OCI-LY7 (cell line): ENCODE data around the gene SOX5. TPM values are rescaled to one million over a fixed set of nuclear protein-coding genes. Genes with fewer than 3 reads are reported as not detected.

Source experiments
- BruUV-seq: library from RNA; stranded (reverse); fragments of 400-500 nt; replicated peaks from 2 replicates; lab custom pipeline; 2021; lab: Mats Ljungman, UMichigan
- CTCF ChIA-PET: fragments of 300-600 bp; sonication (Branson Sonifier 250); formaldehyde crosslinking; loops from one replicate; lab custom pipeline; 2022; ENCODE audit warnings: antibody characterized with exemption; ENCODE audit not compliant: unreplicated experiment; lab: Charles Lee
- POLR2A ChIA-PET: fragments of 300-600 bp; sonication (Branson Sonifier 250); formaldehyde crosslinking; loops from one replicate; lab custom pipeline; 2022; ENCODE audit warnings: antibody characterized with exemption; lab: Charles Lee
- DNase-seq: peaks from one replicate; pipeline ENCODE4 v3.0.0-alpha.2; 2015; ENCODE audit warnings: low spot score
- H2AFZ ChIP-seq: fragments of 200-600 bp; sonication (generic), shearing (Covaris generic); 2 replicates; pipeline ENCODE4 v1.6.1; 2014; ENCODE audit warnings: mild to moderate bottlenecking, antibody characterized with exemption, low read length, moderate library complexity
- H3K27ac ChIP-seq: fragments of 200-600 bp; sonication (generic); 2 replicates; pipeline ENCODE4 v1.5.1; 2014; ENCODE audit warnings: mixed run types, low read depth, mild to moderate bottlenecking, moderate library complexity, low read length, inconsistent platforms; ENCODE audit not compliant: poor library complexity, severe bottlenecking
- H3K36me3 ChIP-seq: fragments of 200-600 bp; sonication (generic); 2 replicates; pipeline ENCODE4 v1.6.1; 2014; ENCODE audit warnings: mild to moderate bottlenecking, antibody characterized with exemption, low read length, moderate library complexity, mixed read lengths; ENCODE audit not compliant: insufficient read depth
- H3K4me1 ChIP-seq: fragments of 200-600 bp; sonication (generic); 2 replicates; pipeline ENCODE4 v1.5.1; 2014; ENCODE audit warnings: mild to moderate bottlenecking, low read length; ENCODE audit not compliant: insufficient read depth, poor library complexity, severe bottlenecking
- H3K4me2 ChIP-seq: fragments of 200-600 bp; sonication (generic); 2 replicates; pipeline ENCODE4 v1.6.1; 2014; ENCODE audit warnings: mild to moderate bottlenecking, low read length
- H3K4me3 ChIP-seq: fragments of 200-600 bp; sonication (generic); 2 replicates; pipeline ENCODE4 v1.5.1; 2014; ENCODE audit warnings: mild to moderate bottlenecking, low read depth, low read length; ENCODE audit not compliant: poor library complexity, severe bottlenecking
- H3K79me2 ChIP-seq: fragments of 200-600 bp; sonication (generic); 2 replicates; pipeline ENCODE4 v1.6.1; 2016; ENCODE audit warnings: low read depth, mild to moderate bottlenecking, low read length, moderate library complexity, mixed read lengths; ENCODE audit not compliant: insufficient read depth
- H3K9me2 ChIP-seq: fragments of 200-600 bp; sonication (generic); 2 replicates; pipeline ENCODE4 v1.6.1; 2016; ENCODE audit warnings: mild to moderate bottlenecking, low read length, mixed read lengths; ENCODE audit not compliant: insufficient read depth
- H3K9me3 ChIP-seq: fragments of 200-600 bp; sonication (generic); 2 replicates; pipeline ENCODE4 v1.6.1; 2014; ENCODE audit warnings: mild to moderate bottlenecking, mixed run types, low read length, mixed read lengths
- H4K20me1 ChIP-seq: fragments of 200-600 bp; sonication (generic); 2 replicates; pipeline ENCODE4 v1.6.1; 2014; ENCODE audit warnings: mild to moderate bottlenecking, antibody characterized with exemption, low read length, moderate library complexity, mixed read lengths; ENCODE audit not compliant: insufficient read depth
- EZH2phosphoT487 ChIP-seq: fragments of 200-600 bp; sonication (generic); IDR thresholded peaks from 2 replicates; pipeline ENCODE4 v1.6.1; 2018; ENCODE audit warnings: low read depth, borderline replicate concordance, mild to moderate bottlenecking, mixed run types, antibody characterized with exemption, low read length, moderate library complexity, mixed read lengths
- intact Hi-C: fragments of 100-400 bp; cut with micrococcal nuclease; formaldehyde crosslinking; loops from one replicate; pipeline ENCODE4 v1.10.0; 2022; ENCODE audit not compliant: unreplicated experiment
- total RNA-seq, 2 experiments: library from RNA; depleted of rRNA in 1 of 2; stranded (reverse); fragments of >200 nt in 1 of 2; shearing (Covaris generic) in 1 of 2; gene quantifications; 2 replicates each; pipeline ENCODE4 v1.2.3, GENCODE V29; 2014 to 2022
- TF ChIP-seq, protein P1 (sequence below): fragments of 200-600 bp; sonication (generic); conservative IDR thresholded peaks from 2 replicates; pipeline ENCODE4 v1.5.1; 2014; ENCODE audit warnings: mild to moderate bottlenecking, antibody characterized with exemption, low read length, moderate library complexity, mixed read lengths

SOX5 gene
- total RNA-seq, 2 experiments from 2014 or later, result 0.16 TPM; not detected in 1

DNA sequence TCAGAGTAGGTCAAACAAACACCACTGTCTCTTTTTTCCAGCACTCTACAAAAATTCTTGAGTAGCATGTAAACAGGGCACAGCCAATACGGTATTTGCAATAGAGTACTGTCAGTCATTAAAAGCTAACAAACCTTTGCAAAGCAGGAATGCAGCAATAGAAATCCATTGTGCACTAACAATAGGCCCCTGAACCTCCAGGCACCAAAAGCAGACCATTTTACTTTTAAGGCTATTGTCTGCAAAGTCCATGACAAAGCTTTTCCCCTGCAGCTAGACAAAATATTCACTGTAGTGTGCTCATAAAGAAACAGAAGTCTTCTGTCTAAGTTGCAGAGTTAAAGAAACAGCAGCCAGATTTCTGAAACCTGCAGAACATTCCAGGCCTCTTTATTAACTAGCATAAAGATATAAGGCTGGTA lies 191.9 kb downstream of the SOX5 start:
- intact Hi-C loops, result no loop called here
- no peak overlapping the region for H3K4me2 ChIP-seq
- H3K36me3 ChIP-seq, result no peaks in the 10 kb centered on the region
- H3K27ac ChIP-seq, result no peak overlapping the region
- POLR2A ChIA-PET, result no interaction called here
- H3K79me2 ChIP-seq, result no peaks in the 10 kb centered on the region
- CTCF ChIA-PET, result no interaction called here
- no peak for TF ChIP-seq EZH2phosphoT487
- TF ChIP-seq, protein P1, sequence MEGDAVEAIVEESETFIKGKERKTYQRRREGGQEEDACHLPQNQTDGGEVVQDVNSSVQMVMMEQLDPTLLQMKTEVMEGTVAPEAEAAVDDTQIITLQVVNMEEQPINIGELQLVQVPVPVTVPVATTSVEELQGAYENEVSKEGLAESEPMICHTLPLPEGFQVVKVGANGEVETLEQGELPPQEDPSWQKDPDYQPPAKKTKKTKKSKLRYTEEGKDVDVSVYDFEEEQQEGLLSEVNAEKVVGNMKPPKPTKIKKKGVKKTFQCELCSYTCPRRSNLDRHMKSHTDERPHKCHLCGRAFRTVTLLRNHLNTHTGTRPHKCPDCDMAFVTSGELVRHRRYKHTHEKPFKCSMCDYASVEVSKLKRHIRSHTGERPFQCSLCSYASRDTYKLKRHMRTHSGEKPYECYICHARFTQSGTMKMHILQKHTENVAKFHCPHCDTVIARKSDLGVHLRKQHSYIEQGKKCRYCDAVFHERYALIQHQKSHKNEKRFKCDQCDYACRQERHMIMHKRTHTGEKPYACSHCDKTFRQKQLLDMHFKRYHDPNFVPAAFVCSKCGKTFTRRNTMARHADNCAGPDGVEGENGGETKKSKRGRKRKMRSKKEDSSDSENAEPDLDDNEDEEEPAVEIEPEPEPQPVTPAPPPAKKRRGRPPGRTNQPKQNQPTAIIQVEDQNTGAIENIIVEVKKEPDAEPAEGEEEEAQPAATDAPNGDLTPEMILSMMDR, result no peak
- DNase-seq, result no peak
- no peak overlapping the region for H3K4me3 ChIP-seq
- H4K20me1 ChIP-seq, result no peaks in the 10 kb centered on the region
- no TSS peak for BruUV-seq
- H3K4me1 ChIP-seq, result no peaks in the 10 kb centered on the region
- no peak overlapping the region for H2AFZ ChIP-seq
- no peaks in the 10 kb centered on the region for H3K9me3 ChIP-seq
- no peaks in the 10 kb centered on the region for H3K9me2 ChIP-seq

DNA sequence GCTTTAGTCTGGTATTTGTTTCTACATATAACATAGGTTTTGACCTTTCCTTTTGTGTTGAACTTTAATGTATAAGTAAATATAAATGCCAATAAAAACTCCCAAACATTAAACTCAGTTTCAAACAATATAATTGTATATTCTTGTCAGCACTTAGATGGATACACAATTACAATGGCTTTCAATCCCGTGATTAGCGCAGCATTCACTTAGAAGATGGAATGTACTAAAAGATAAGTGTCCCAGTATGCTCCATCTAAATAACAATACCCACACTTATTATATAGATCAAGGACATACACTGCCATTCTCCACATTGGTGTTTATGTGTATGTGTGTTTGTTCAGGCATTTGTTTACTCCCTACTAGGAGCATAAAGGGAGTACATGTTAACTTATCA lies 193.1 kb downstream of the SOX5 start:
- H3K79me2 ChIP-seq, result no peaks in the 10 kb centered on the region
- intact Hi-C loops, result no loop called here
- ChIA-PET CTCF (no interaction called here), POLR2A (no interaction called here)
- H3K9me2 ChIP-seq, result no peaks in the 10 kb centered on the region
- H4K20me1 ChIP-seq, result no peaks in the 10 kb centered on the region
- BruUV-seq, result no TSS peak
- H3K27ac ChIP-seq, result no peak overlapping the region
- no peaks in the 10 kb centered on the region for H3K36me3 ChIP-seq
- H3K9me3 ChIP-seq, result no peaks in the 10 kb centered on the region
- TF ChIP-seq, protein P1, result no peak
- TF ChIP-seq EZH2phosphoT487, result no peak
- DNase-seq, result no peak
- no peak overlapping the region for H2AFZ ChIP-seq
- no peak overlapping the region for H3K4me2 ChIP-seq
- no peak overlapping the region for H3K4me3 ChIP-seq
- no peaks in the 10 kb centered on the region for H3K4me1 ChIP-seq

DNA sequence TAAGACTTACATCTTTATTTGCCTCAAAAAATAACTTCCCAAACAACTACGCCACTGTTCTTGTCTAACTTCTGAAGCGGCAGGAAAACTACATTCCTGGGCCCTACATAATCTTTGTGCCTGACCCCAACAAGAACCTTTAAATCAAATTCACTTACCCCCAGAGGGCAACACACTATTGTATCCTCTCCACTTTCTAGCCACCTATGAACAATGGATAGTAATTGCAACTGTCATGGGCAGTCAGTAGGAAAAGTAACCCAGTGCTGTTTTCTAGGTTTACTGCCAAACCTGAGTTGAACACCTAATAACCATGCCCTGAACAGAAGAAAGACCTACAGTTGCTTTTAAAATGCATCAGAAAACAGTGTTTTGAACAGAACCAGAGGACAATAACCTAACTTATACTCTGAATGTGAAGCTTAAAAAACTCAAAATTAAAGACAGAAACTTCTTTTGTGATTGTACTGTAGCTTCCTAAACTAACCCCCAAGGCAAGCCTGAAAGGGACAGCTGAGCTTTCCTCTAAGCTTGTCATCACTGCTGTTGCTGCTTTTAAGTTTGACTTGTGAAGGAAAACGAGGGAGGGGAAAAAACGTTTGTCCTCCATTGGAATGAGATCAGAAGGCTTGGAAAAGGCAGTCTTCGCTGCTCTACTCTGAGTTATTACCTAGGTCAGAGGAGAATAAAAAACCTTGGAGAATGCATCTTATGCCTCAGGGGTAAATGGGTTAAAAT lies 195.7 kb downstream of the SOX5 start:
- Histone ChIP-seq H3K27ac (no peak overlapping the region), H3K4me3 (no peak overlapping the region), H2AFZ (no peak overlapping the region), H4K20me1 (no peaks in the 10 kb centered on the region), H3K79me2 (no peaks in the 10 kb centered on the region), H3K9me2 (no peaks in the 10 kb centered on the region), H3K36me3 (no peaks in the 10 kb centered on the region), H3K4me2 (no peak overlapping the region), H3K4me1 (no peaks in the 10 kb centered on the region), H3K9me3 (no peaks in the 10 kb centered on the region)
- intact Hi-C loops, result no loop called here
- DNase-seq, result no peak
- no TSS peak for BruUV-seq
- ChIA-PET CTCF (no interaction called here), POLR2A (interaction anchor here (0.6 kb wide), 1 partner anchor 17 kb away, joined by 5 read pairs; no protein-coding TSS in a partner anchor)
- TF ChIP-seq, protein P1, result no peak
- no peak for TF ChIP-seq EZH2phosphoT487
